Thyroid gland (tissue), 4 donors: Measurements from ENCODE around the gene CMC4. TPM values are rescaled to one million over a fixed set of nuclear protein-coding genes. Genes with fewer than 3 reads are reported as not detected.

Experiments used
- DNase-seq, 2 donors: peaks; one replicate each; pipeline ENCODE4 v3.0.0-alpha.2; 2019
- H3K27ac ChIP-seq, 3 donors: fragments of 200-600 bp; sonication (generic); 1 replicate in 2 of 3; 2 replicates in 1 of 3; pipeline ENCODE4 v1.5.1; 2016 to 2019; ENCODE audit warnings: mild to moderate bottlenecking in 1 of 3, moderate library complexity in 1 of 3
- H3K27me3 ChIP-seq: fragments of 200-600 bp; sonication (generic); one replicate; pipeline ENCODE4 v1.5.1; 2019
- H3K36me3 ChIP-seq, 2 donors: fragments of 200-600 bp; sonication (generic); one replicate each; pipeline ENCODE4 v1.5.1; 2016 to 2019
- H3K4me1 ChIP-seq, 2 donors: fragments of 200-600 bp; sonication (generic); one replicate each; pipeline ENCODE4 v1.5.1; 2017 to 2019
- H3K4me3 ChIP-seq, 3 donors: fragments of 200-600 bp; sonication (generic); replicated peaks in 1 of 3; 1 replicate in 2 of 3; 2 replicates in 1 of 3; pipeline ENCODE4 v1.5.1; 2016; ENCODE audit warnings: mild to moderate bottlenecking in 1 of 3
- H3K9me3 ChIP-seq: fragments of 200-600 bp; sonication (generic); one replicate; pipeline ENCODE4 v1.5.1; 2017
- POLR2A ChIP-seq, 2 donors: fragments of 450-650 bp; IDR thresholded peaks; one replicate each; pipeline ENCODE4 v1.6.1; 2017; ENCODE audit warnings: antibody characterized with exemption in 2 of 2, mild to moderate bottlenecking in 2 of 2, moderate library complexity in 1 of 2
- WGBS, 2 donors: methylation state at CpG; one replicate each; pipeline ENCODE4 v1.1.5; 2017; 5-methylcytosine and 5-hydroxymethylcytosine counted together
- intact Hi-C: fragments of 100-400 bp; cut with DNase I; formaldehyde crosslinking; loops from one replicate; pipeline ENCODE4 v1.15.1; 2023
- total RNA-seq, 4 donors: library from RNA; depleted of rRNA; stranded (reverse); fragments of >200 nt; gene quantifications; one replicate each; pipeline ENCODE4 v1.2.3, GENCODE V29; 2016
- TF ChIP-seq, protein P1 (sequence below), 6 experiments: fragments of 200-600 bp in 3 of 6; fragments of 450-650 bp in 3 of 6; sonication (generic) in 3 of 6; IDR thresholded peaks; one replicate each; pipeline ENCODE4 v1.5.1; 2016 to 2019; ENCODE audit warnings: antibody characterized with exemption in 6 of 6, mild to moderate bottlenecking in 2 of 6, inconsistent platforms in 1 of 6, moderate library complexity in 1 of 6

CMC4 gene
- total RNA-seq, 4 donors from 2014 or later: 10.5 to 29.5 (median 21.8) TPM

DNA sequence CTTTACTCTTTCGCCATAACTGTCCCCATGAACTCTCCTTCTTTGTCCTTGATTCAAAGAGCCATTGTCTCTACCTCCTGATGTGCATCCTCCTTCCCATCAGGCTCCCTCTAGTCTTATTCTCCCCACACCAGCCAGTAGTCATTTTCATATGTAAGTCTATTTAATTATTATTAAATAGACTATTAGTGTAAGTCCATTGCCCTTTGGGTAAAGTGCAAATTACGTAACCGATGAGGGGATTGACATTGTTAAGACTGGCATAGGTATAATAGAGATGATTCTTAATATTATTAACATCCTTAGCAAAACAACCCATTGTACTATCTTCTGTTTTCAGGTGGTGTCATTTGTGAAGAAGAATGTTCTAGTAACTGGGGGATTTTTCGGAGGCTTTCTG, 16.7 kb downstream of the CMC4 start:
- Histone ChIP-seq H3K9me3 (no peaks in the 10 kb centered on the region), H3K4me3 (no peak overlapping the region), H3K4me1 (peaks cover 0 to 10% of the 10 kb centered on the region in 2 donors), H3K27me3 (no peaks in the 10 kb centered on the region), H3K36me3 (no peaks in the 10 kb centered on the region), H3K27ac (no peak overlapping the region)
- no peak for DNase-seq
- intact Hi-C loops: no loop called here
- TF ChIP-seq POLR2A (IDR thresholded peaks at IDR 0.05): no peak
- TF ChIP-seq, protein P1, sequence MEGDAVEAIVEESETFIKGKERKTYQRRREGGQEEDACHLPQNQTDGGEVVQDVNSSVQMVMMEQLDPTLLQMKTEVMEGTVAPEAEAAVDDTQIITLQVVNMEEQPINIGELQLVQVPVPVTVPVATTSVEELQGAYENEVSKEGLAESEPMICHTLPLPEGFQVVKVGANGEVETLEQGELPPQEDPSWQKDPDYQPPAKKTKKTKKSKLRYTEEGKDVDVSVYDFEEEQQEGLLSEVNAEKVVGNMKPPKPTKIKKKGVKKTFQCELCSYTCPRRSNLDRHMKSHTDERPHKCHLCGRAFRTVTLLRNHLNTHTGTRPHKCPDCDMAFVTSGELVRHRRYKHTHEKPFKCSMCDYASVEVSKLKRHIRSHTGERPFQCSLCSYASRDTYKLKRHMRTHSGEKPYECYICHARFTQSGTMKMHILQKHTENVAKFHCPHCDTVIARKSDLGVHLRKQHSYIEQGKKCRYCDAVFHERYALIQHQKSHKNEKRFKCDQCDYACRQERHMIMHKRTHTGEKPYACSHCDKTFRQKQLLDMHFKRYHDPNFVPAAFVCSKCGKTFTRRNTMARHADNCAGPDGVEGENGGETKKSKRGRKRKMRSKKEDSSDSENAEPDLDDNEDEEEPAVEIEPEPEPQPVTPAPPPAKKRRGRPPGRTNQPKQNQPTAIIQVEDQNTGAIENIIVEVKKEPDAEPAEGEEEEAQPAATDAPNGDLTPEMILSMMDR (IDR thresholded peaks at IDR 0.05): no peak
- 93 to 96% methylated on average over 4 of the region's 4 CpGs for WGBS, 2 donors

DNA sequence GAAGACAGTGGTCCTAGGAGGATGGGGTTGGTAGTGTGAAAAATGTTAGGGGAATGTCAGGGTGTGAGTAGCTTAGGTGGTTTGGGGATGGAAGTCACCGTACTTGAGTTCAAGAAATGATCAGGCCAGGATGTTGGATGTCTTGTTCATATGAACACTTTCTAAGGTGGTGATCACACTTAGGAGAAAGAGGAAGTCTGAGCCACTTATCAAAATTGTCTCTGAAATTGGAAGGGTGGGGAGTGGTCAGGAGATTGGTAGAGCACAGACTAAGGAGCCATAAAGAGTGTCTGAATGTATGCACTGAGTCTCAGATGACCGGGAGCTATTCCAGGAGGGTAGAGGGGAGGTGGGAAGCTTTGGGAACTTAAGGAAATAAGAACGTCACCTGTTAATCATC, 17.3 kb downstream of the CMC4 start:
- H3K27ac ChIP-seq: no peak overlapping the region
- no peaks in the 10 kb centered on the region for H3K27me3 ChIP-seq
- WGBS, 2 donors: 96% methylated on average over 3 of the region's 3 CpGs
- no peaks in the 10 kb centered on the region for H3K9me3 ChIP-seq
- H3K36me3 ChIP-seq: no peaks in the 10 kb centered on the region
- no peak overlapping the region for H3K4me3 ChIP-seq
- no peak for DNase-seq
- TF ChIP-seq POLR2A (IDR thresholded peaks at IDR 0.05): no peak
- peaks cover 0 to 10% of the 10 kb centered on the region in 2 donors for H3K4me1 ChIP-seq
- intact Hi-C loops: no loop called here

DNA sequence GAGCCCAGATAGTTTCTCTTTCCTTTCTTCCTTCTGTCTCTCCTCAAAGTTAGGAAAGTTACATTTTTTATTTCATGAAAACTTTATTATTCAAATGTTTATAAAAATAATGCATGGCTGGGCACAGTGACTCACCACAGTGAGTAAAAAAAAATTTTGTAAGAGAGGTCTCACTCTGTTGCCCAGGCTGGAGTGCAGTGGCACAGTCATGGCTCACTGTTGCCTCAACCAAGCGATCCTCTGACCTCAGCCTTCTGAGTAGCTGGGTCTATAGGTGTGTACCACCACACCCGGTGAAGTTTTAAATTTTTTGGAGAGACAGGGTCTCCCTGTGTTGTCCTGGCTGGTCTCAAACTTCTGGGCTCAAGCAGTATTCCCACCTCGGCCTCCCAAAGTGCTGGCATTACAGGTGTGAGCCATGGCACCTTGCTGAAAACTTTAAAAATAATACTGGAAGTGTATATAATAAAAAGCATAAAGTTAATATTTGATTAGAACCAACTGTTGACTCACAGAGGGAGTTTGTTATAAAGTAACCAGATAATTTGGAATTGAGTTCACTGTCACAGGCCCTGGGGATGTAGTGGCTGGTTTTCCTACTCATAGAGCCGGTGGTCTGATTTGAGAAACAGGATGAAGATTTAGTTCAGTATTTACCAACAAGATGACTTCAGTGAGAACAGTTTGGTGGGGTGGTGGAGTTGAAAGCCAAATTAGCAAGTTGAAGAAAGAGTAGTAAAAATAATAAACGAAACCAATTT, 18.0 kb downstream of the CMC4 start:
- Histone ChIP-seq H3K4me3 (no peak overlapping the region), H3K9me3 (no peaks in the 10 kb centered on the region), H3K36me3 (no peaks in the 10 kb centered on the region), H3K4me1 (peaks cover 0 to 10% of the 10 kb centered on the region in 2 donors), H3K27ac (no peak overlapping the region), H3K27me3 (no peaks in the 10 kb centered on the region)
- DNase-seq: no peak
- 87 to 93% methylated on average over 5 of the region's 5 CpGs for WGBS, 2 donors
- intact Hi-C loops: no loop called here
- TF ChIP-seq POLR2A (IDR thresholded peaks at IDR 0.05): no peak
- TF ChIP-seq, protein P1 (IDR thresholded peaks at IDR 0.05): no peak

DNA sequence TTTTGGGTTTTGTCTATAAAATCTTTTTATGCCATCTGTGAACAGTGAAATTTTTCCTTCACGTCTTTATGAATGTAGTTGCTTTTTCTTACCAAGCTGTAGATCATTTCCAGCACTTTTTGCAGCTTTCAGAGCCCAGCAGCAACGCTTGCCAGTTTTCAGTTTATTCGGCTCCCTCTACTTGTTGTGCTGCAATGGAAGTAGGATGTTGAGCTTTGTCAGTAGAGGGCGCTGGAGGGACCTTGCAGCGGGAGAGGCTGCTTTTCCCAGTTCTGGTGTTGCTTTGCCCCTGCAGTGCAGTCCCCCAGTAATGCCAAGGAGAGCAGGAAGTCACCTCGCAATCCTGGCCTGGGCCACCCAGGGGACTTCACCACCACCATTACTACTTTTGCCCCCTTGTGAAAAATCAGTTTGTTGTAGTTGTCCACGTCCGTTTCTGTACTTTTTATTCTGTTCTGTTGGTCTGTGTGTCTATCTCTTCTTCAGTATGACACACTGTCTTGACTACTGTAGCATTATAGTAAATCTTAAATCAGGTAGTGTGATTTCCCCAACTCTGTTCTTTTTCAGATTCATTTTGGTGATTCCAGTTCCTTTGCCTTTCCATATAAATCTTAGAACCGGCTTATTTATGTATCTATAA, 21.8 kb downstream of the CMC4 start:
- no peaks in the 10 kb centered on the region for H3K4me1 ChIP-seq
- TF ChIP-seq, protein P1 (IDR thresholded peaks at IDR 0.05): peak in 4 of 6 experiments; percentile 23 to 49 (median 32)
- TF ChIP-seq POLR2A (IDR thresholded peaks at IDR 0.05): no peak
- no peaks in the 10 kb centered on the region for H3K36me3 ChIP-seq
- no peaks in the 10 kb centered on the region for H3K9me3 ChIP-seq
- H3K27me3 ChIP-seq: no peaks in the 10 kb centered on the region
- intact Hi-C loops: no loop called here
- H3K4me3 ChIP-seq: no peak overlapping the region
- H3K27ac ChIP-seq: no peak overlapping the region
- peak; percentile 29 to 45 for DNase-seq
- WGBS, 2 donors: 44 to 46% methylated on average over 9 of the region's 9 CpGs

DNA sequence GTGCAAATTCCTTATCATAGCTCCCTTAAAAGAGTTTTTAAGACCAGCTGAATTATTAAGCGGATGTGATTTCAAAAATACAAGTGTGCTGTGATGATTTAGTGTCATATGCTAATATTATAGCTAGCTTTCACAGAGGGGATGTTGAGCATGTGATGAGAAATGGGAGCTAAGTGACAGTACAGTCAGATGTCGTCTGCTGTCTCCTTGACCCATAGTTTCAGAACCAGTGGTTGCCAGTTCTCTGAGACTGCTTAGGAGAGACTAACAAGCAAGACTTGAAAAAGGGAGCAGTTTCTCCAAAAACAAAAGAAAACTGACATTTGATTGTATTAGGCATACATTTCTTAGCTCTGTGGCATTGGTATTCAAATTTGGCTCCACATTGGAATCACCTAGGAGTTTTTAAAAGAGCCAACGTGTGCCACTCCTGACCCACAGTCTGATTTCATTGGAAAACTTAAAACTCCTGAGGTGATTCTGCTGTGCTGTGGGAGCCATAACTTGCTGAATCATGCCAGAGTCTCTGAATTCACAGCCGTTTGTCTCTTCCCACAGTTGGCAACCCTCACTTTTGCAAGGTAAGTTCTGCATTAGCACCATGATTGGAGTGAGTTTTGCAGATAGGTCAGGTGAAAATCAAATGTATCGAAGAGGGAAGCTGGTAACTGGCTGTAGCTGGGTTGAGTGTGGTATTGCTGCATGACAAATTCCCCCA, 24.0 kb downstream of the CMC4 start:
- Histone ChIP-seq H3K27me3 (no peaks in the 10 kb centered on the region), H3K36me3 (no peaks in the 10 kb centered on the region), H3K4me3 (no peak overlapping the region), H3K9me3 (no peaks in the 10 kb centered on the region), H3K4me1 (no peaks in the 10 kb centered on the region), H3K27ac (no peak overlapping the region)
- WGBS, 2 donors: 82 to 92% methylated on average over 5 of the region's 5 CpGs
- intact Hi-C loops: no loop called here
- DNase-seq: no peak
- TF ChIP-seq POLR2A (IDR thresholded peaks at IDR 0.05): no peak
- TF ChIP-seq, protein P1 (IDR thresholded peaks at IDR 0.05): no peak
